T47D (cell line): Measurements from ENCODE around the gene FAM120A.

ENCODE experiments used
- DNase-seq, 2 experiments: peaks; one replicate each; pipeline versions ENCODE4 v3.0.0 to v3.0.0-alpha.2; 2011 to 2012; ENCODE audit warnings: low read depth in 1 of 2, low spot score in 1 of 2
- JUND ChIP-seq: IDR thresholded peaks from 2 replicates; pipeline ENCODE4 v1.6.1; 2012; ENCODE audit warnings: low read depth
- in situ Hi-C: cut with HindIII; loops from 2 replicates; pipeline ENCODE4 v1.10.0; 2016; ENCODE audit warnings: low sequenced_read_pairs, low pct_unique_long_range_greater_than_20kb

Gene FAM120A

GRCh38 chr9:93586290-93587057, 135.0 kb downstream of the FAM120A start:
- in situ Hi-C loops = no loop called here
- DNase-seq = no peak
- no peak for TF ChIP-seq JUND

GRCh38 chr9:93587284-93587650, 135.8 kb downstream of the FAM120A start:
- no peak for TF ChIP-seq JUND

GRCh38 chr9:93587651-93588347, 136.3 kb downstream of the FAM120A start:
- no peak for TF ChIP-seq JUND
- DNase-seq = no peak
- in situ Hi-C loops = no loop called here

More at GRCh38 chr9:93587284-93587650, 135.8 kb downstream of the FAM120A start:
- in situ Hi-C loops = no loop called here
- no peak for DNase-seq

- in situ Hi-C loops = no loop called here
- no peak for DNase-seq
- TF ChIP-seq JUND = no peak
Observed at GRCh38 chr9:93588641-93589609, 137.4 kb downstream of the FAM120A start.

GRCh38 chr9:93589688-93590087, 138.2 kb downstream of the FAM120A start:
- no peak for TF ChIP-seq JUND
- in situ Hi-C loops = no loop called here
- DNase-seq = no peak

GRCh38 chr9:93590609-93591234, 139.2 kb downstream of the FAM120A start:
- DNase-seq = no peak
- in situ Hi-C loops = no loop called here
- TF ChIP-seq JUND = no peak

- in situ Hi-C loops = no loop called here
- no peak for TF ChIP-seq JUND
- no peak for DNase-seq
Observed at GRCh38 chr9:93591301-93592007, 140.0 kb downstream of the FAM120A start.

- DNase-seq = no peak
- TF ChIP-seq JUND = no peak
- in situ Hi-C loops = no loop called here
Observed at GRCh38 chr9:93592008-93592642, 140.6 kb downstream of the FAM120A start.

- in situ Hi-C loops = no loop called here
- peak in 1 of 2 experiments; percentile 40 for DNase-seq
- no peak for TF ChIP-seq JUND
Observed at GRCh38 chr9:93592643-93593021, 141.1 kb downstream of the FAM120A start.

GRCh38 chr9:93593144-93593658, 141.7 kb downstream of the FAM120A start:
- no peak for TF ChIP-seq JUND
- DNase-seq = no peak
- in situ Hi-C loops = no loop called here
